ENCODE results near the gene SVIP. TPM values are rescaled to one million over a fixed set of nuclear protein-coding genes. Genes with fewer than 3 reads are reported as not detected.

SVIP gene
- total RNA-seq, 3 donors from 2014 or later: 20.2 to 23.0 (median 22.0) TPM

DNA sequence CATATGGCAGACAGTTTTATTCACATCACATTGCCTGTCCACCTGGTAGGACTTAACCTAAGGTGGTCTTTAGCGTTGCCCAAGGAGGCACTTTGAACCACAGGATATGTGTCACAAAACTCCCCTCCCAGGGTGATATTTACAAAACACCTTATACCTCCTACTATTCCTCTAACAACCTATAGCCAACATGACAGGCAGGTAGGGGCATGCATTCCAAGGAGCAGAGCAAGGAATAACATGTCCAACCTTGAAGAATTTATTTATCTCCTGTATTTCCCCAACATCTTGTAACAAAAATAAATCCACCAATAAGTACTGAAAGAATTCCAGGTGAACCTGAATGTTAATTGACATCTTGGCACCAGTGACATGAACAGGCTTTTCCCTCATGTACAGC is 60.5 kb downstream of the SVIP start:
- TF ChIP-seq, protein P1, sequence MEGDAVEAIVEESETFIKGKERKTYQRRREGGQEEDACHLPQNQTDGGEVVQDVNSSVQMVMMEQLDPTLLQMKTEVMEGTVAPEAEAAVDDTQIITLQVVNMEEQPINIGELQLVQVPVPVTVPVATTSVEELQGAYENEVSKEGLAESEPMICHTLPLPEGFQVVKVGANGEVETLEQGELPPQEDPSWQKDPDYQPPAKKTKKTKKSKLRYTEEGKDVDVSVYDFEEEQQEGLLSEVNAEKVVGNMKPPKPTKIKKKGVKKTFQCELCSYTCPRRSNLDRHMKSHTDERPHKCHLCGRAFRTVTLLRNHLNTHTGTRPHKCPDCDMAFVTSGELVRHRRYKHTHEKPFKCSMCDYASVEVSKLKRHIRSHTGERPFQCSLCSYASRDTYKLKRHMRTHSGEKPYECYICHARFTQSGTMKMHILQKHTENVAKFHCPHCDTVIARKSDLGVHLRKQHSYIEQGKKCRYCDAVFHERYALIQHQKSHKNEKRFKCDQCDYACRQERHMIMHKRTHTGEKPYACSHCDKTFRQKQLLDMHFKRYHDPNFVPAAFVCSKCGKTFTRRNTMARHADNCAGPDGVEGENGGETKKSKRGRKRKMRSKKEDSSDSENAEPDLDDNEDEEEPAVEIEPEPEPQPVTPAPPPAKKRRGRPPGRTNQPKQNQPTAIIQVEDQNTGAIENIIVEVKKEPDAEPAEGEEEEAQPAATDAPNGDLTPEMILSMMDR (IDR thresholded peaks at IDR 0.05): no peak
- ATAC-seq: no peak
- intact Hi-C loops (cut with DNase I, micrococcal nuclease): no loop called here
- H3K4me1 ChIP-seq (ENCODE audit: low read depth): no peaks in the 10 kb centered on the region
- H3K36me3 ChIP-seq (ENCODE audit: low read depth): no peaks in the 10 kb centered on the region
- H3K4me3 ChIP-seq: no peak overlapping the region
- no peak for DNase-seq
- H3K9me3 ChIP-seq: no peaks in the 10 kb centered on the region

Other genes starting within 250 kb of the SVIP start
- gene FANCF, start 204.0 kb downstream of the SVIP start, total RNA-seq: 10 to 100 TPM in 2 of 3 donors, 1 to 10 TPM in 1; 9.5 to 14.7 (median 12.9) TPM
- 1 to 10 TPM; 2.0 to 2.8 (median 2.5) TPM for gene GAS2, start 163.2 kb downstream of the SVIP start, total RNA-seq
- gene CCDC179, start 30.7 kb upstream of the SVIP start, total RNA-seq: not detected

Data from mucosa of descending colon (tissue), 3 donors.